RCC 7860 (cell line): Measurements from ENCODE around the gene ZMYM3.

Experiments used
- DNase-seq: peaks from one replicate; pipeline ENCODE4 v3.0.0-alpha.2; 2015; ENCODE audit warnings: low spot score
- FAIRE-seq: peaks from 2 replicates; lab custom pipeline; 2012; peaks lifted over from hg19 to GRCh38; lab: Jason Lieb, UNC

ZMYM3 gene

DNA sequence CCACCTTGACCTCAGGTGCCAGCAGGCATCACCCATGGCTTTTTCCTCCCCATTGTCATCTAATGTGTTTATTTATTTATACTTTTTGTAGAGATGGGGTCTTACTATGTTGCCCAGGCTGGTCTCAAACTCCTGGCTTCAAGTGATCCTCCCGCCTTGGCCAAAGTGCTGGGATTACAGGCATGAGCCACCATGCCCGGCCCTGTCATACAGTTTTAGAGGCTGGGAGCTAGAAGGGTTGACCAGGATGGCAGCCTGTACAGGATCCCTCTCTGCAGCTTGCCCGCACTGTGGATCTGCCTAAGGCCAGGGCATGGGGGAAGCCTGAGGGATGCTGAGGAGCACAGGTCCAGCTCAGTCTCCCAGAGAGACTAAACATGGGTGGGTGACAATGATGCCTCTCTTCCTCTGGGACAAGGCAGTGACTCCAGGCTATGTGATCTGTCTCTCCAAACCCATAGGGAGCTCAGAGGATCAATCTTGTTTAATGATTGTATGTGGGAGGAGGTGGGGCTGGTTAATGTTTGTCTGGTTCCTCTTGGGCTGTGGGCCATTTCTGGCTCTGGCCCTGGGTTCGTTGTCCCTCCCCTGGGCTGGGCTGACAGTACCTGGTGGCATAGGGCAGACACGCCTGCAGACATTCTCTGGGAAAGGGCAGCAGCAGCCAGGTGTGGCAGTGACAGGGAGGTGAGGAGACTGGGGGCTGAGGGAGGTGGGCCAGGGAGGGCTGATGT, 39.2 kb downstream of the ZMYM3 start:
- no peak for DNase-seq
- no peak for FAIRE-seq

DNA sequence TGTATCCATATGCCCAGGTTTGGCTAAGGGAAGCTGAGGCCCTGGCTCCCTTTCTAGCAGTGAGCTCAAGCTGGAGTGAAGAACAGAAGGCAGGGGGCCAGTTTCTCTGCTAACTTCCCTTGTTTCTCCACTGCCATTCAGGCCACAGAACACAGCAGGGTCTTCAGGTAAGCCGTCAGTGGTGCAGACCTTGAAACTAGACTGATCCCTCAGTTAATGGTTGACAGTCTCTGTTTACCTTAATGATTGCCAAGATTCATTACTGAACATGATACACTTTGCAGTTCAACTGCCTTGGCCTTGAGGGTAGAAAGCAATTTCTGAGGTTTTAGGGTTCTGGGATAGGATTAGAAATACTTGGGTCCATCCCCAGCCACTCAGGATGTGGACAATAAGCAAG, 39.8 kb downstream of the ZMYM3 start:
- no peak for FAIRE-seq
- no peak for DNase-seq

DNA sequence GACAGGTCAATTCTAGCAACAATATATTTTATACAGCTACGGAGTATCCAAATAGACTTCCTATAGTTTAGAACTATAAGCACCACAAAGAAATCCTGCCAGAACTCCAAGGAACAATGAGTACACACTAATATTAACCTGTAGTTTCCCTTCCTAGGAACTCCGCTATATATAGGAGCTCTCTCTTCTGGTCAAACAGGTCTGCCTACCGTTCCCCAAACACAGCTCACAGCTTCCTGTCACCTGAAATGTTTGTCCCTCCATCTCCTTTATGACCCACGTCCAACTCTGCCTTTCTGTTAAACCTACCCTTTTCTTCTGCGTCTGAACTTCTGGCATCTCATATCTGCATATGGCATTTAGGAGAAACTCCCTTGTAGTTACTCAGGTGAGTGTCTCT, 41.4 kb downstream of the ZMYM3 start:
- FAIRE-seq (no peak), DNase-seq (no peak)

DNA sequence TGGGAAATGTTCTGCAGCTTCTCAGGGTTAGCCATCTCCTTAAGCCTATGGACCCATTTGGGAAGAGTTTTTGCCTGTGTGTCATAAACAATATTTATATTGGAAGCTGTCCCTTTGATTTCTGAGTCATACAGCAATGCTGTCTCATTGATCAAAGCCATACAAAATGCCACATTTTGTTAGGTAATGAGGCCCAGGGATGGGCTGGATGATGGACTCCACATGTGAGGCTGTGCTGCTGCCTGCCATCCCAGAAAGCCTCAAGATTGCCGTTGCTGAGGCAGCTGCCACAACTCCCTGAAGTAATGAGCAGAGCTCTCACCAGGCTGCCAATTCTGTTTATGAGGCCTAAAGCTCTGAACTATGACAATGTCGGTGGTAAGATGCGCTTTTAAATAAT, 43.1 kb downstream of the ZMYM3 start:
- DNase-seq (no peak), FAIRE-seq (no peak)

DNA sequence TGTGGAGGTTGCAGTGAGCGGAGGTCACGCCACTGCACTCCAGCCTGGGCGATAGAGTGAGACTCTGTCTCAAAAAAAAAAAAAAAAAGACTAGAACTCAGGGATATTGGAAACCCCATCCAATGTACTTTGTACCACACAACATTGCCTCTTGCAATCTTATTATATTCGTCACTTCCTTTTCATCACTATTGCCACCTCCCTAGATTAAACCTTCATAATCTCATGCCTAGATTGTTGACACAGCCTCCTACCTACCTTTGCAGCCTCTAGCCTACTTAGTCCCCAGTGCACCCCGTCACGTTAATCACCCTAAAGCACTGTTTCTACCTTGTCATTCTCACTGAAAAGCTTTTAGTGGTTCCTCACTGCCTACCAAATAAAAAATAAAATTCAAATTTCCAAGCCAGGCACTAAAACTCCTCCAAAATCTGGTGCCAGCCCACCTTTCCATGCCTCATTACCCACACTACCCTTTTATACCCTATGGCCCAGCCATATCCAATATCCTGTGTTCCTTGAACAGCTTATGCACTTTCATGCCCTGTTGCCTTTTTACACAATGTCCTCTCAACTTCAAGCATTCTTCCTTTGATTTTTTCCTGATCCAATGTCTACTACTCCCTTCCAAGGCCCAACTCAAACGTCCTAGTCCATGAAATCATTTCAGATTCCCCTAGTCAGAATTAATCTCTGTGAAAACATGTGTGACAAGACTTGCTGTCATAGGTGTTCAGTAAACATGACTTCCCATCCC, 54.5 kb downstream of the ZMYM3 start:
- DNase-seq, result no peak
- FAIRE-seq, result no peak

DNA sequence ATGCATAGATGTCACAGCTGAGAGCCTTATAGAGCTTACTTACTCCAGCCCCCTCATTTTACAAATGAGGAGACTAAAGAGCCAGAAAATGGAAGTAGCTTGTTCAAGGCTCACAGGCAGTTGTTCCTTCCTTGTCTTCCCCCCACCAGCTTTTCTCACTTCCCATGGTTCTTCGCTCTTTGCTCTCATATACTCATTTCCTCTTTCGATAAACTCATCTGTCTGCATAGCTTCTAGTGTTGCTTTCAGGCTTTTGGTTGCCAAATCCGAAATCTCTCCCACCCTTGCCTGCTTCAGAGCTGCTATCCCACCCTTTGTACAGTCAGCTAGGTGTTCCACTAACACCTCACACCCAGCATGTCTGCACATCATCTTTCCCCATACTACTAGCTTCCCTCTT, 55.9 kb downstream of the ZMYM3 start:
- FAIRE-seq, result no peak
- no peak for DNase-seq

DNA sequence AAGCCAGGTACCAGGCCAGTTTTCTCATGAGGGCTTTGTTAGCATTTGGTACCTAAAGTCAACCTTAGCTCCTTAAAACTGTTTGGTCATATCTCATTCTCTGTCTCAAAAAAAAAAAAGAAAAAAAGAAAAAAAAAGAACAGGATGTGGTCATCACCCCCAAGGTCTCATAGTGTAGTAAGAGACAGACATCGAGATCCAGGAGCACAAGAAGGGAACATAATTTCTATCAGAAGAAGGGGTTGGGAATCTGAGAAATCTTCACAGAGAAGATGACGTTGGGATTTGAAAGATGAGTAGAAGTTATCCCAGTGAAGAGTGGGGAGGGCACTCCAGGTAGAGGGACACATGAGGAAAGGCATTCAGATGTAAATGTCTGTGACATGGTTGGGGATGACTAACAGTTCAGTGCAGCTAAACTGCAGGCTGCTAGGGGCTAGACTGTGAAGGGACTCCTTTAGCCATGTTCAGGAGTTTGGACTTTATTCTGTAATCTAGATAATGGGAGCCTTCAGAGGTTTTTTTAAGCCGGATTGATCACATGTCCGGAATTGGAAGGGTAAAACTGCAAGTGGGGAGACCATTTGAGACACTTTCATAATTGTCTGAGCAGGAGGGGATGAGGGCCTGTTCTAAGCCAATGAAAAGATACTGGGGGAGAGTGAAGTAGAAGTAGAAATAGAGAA, 57.8 kb downstream of the ZMYM3 start:
- FAIRE-seq, result no peak

DNA sequence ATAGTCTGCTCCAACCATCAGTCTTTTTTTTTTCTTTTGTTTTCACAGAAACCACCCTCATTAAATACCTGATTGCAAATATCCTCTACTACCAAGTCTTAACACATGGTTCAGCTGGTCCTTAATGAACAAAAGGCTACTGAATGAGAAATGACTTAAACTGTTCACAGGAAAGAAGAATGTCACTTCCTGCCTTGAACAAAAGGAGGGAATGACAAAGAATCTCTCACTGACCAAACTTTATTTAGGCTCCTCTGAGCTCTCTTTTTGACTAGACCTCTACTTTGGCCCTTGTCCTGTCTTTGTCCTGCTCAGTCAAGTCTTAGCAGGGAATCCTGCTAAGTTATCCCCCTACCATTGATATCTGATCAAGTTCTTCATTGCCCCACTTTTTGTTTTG, 62.7 kb downstream of the ZMYM3 start:
- no peak for DNase-seq
- FAIRE-seq, result no peak

More for the DNA sequence above, 57.8 kb downstream of the ZMYM3 start:
- no peak for DNase-seq
